ENCODE data around the gene ZBTB47.

The ZBTB47 gene

GRCh38 chr3:42686832-42687650, 33.5 kb downstream of the ZBTB47 start:
- DNase-seq: no peak

GRCh38 chr3:42688016-42688415, 34.5 kb downstream of the ZBTB47 start:
- DNase-seq: no peak

- no peak for DNase-seq
Measured at GRCh38 chr3:42688487-42689420, 35.3 kb downstream of the ZBTB47 start.

DNA sequence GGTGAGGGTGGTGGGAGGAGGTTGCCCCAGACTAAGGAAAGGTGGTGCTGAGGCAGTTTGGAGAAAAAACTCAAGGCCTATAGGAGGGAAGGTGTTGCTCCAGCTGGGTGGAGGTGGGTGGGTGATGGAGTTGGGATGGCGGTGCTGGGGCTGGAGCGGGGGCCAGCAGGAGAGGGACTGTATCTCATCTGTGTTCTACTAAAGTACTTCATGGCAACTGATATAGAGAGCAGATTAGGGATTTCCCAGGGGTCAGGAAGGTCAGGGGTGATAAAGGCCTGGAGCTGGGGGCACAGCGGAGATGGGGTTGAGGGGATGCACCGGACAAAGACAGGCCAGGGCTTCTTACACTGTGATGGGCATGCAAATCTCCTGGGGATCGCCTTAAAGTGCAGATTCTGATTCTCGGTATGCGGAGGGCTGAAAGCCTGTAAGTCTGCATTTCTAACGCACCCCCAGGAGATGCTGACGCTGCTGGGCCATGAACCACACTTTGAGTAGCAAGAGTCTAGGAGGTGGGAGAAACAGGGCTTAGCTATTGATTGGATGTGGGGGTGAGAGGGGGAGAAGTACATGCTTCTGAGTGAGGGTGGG, 36.0 kb downstream of the ZBTB47 start:
- DNase-seq: no peak

GRCh38 chr3:42690191-42690590, 36.7 kb downstream of the ZBTB47 start:
- DNase-seq: no peak

DNA sequence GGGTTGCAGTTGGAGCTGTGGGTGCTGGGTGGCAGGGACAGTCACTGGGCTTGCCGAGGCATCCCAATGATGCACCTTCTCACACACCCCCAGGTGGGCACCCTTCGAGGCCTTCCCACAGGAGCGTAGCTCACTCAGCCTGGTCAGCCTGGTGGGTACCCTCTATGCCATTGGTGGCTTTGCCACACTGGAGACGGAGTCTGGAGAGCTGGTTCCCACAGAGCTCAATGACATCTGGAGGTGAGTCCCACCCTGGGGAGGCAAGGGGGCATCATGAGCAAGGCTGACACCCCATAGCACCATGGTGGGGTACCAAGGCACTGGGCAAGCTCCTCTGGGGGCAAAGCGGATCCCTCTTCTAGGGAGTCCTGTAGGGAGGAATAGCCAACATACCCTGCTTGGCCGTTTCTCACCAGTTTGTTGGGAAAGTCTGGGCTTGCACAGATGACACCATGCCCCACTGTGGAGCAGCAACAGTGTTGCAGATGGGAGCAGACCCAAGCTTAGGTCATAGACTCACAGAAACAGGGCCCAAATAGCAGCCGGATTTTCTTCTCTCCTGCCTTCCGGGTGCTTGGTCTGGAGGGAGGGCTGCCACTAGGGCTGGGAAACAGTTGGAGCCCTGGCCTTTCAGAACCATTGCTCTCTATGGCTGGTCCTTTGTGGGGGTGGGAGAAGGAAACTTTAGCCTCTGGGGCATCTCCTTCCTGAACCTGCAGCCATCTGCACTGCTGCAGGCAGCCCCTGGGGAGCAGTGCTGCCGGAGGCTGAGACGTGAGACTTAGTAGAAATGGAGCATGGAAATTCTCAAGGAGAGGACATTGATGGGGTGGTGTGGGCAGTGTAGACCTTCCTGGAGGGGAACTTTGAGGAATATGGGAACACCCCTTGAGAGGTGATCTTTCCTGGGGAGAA, 37.5 kb downstream of the ZBTB47 start:
- no peak for DNase-seq

DNA sequence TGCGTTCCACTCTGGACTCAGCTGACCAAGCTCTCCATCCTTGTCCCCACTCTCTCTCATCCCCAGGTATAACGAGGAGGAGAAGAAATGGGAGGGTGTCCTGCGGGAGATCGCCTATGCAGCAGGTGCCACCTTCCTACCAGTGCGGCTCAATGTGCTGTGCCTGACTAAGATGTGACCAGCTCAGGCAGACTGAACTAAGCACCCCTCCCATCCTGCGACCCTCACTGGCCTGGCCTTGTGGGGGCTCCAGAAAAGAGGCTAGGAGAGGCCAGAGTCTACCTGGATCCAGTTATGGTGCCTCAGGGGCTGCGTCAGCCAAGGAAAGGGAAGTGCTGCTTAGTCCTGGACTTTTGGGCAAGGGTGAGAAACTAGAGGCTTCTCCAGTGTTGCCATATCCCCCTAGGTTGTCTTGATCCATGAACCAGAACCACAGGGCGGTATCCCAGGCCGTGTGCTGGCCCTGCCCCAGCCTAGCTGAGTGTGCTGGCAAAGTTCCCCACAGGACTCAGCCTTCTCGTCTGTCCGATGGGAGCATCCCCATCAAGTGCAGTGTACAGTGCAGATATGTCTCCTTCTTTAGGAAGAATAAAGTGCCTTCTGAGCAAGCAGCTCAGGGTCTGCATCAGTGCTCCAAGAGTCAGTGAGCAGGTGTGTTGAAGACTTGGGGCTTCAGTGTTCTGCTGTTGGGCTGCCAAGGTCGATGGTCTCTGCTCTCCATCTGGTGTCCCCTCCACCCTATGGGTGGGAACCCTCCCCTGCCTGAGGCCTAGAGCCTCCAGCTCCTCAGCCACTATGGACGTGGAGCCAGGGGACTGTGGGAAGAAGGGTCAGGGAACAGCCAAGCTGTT, 38.5 kb downstream of the ZBTB47 start:
- DNase-seq: no peak

GRCh38 chr3:42692667-42693529, 39.4 kb downstream of the ZBTB47 start:
- DNase-seq: no peak

DNA sequence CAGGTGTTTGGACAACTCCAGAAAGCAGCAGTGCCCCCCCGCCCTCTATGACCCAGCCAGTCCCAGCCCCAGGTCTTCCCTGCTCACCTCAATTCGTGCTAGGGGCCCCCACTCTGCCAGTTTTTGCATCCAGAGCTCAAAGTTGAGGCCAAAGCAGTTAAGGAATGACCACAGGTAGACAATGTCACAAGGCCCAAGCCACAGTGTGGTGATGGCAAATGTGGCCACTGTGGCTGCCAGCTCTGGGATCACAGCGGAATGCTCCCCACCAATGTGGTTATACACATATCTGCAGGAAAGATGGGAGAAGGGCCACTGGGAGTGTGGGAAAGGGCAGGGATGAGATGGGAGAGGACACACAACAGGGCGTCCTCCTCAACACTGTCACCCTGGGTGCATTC, 40.0 kb downstream of the ZBTB47 start:
- DNase-seq: no peak

DNA sequence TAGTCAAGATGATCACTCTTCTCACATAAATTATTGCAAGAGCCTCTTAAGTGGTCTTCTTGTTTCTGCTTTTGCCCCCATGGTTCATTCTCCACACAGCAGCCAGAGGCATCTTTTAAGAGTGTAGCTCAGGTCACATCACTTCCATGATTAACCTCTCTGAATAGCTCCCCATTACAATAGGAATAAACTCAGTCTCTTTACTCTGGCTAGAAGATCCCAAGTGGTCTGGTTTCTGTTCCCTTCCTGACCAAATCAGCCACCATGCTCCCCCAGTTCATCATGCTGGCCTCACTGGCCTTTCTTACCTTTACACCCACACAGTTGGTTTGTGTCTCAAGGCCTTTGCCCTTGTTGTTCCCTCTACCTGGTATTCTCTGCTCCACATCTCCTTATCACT, 40.9 kb downstream of the ZBTB47 start:
- no peak for DNase-seq

- DNase-seq: no peak
Measured at GRCh38 chr3:42696356-42697288, 43.1 kb downstream of the ZBTB47 start.

- DNase-seq: no peak
Measured at GRCh38 chr3:42697289-42698051, 44.0 kb downstream of the ZBTB47 start.

DNA sequence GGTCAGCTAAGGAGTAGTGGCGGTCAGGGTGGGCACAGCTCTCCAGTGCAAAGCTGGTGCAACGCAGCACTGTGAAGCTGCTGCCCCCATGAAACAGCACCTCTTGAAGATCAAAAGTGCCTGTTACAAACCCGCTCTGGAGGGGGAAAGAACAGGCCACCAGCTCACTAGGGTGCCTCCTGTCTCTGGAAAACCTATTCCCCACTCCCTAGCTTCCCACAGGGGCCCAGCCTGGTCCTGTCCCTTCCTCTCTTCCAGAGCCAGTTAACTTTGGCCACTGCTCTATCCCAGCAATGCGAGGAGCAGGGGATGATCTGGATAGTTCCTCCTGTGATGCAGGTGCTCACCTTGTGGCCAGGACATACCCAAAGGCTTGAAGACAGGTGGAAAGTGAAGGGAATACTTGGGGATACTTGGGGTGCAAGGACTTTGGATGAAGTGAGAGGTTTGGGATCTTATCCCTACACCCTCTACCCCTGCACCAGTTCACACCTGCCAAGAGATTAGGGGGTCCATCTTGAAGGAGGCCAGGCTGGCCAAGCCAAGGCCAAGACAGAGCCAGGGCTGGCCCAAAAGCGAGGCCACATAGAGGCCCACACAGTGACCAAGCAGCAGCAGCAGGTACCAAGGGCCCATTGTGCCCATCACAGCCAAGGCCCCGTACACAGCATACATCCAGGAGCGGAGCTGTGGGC, 44.9 kb downstream of the ZBTB47 start:
- DNase-seq: no peak

- DNase-seq: no peak
Measured at GRCh38 chr3:42698911-42699230, 45.4 kb downstream of the ZBTB47 start.

DNA sequence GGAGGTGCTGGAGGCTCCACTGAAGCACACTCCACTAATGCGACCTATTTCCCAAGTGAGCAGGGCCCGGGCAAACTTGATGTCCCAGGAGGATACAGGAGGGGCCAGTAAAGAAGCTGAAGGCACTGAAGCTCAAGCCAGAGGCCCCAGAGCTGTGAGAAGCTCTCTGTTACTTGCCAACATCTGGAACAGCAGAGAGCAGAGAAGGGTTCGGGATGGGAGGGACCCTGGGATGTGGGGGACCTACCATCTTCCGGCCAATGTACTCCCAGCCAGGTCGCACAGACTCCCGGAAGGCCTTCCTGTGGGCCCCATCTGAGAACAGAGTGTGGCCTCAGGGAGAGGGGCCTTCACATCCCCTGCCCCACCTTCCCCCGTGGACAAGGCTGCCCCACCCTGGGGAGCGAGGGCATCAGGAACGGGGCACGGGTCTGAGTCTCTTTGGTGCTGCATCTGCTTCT, 46.0 kb downstream of the ZBTB47 start:
- DNase-seq: no peak

GRCh38 chr3:42700366-42701288, 47.1 kb downstream of the ZBTB47 start:
- DNase-seq: no peak
